ENCODE data around the gene SBK3. TPM values are rescaled to one million over a fixed set of nuclear protein-coding genes. Genes with fewer than 3 reads are reported as not detected.

Gene SBK3
- total and polyA plus RNA-seq, 2 donors (not counting 1 experiment from before 2014, with no cell fraction given), result not detected

DNA sequence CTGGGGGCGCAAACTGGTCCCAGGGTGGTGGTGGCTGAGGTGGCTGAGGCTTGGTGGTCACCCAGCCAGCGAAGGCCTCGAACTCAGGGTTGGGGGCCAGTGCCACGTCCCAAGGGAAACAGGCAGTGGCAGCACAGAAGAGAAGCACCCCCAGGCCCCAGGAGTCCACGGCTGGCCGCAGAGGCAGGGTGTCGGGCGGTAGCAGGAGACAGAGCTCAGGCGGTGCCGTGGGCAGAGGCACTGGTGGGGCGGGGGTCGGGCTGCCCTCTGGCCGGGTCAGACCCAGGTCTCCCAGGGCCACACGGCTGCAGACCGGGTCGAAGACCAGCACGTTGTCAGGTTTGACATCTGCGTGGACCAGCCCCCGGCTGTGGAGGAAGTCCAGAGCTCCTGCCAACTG lies 4.3 kb downstream of the SBK3 start:
- Mint-ChIP-seq H3K4me3 (no peak overlapping the region), H3K27ac (no peak overlapping the region), H3K4me1 (no peaks in the 10 kb centered on the region), H3K27me3 (peaks cover 14% of the 10 kb centered on the region), H3K9me3 (ENCODE audit: insufficient read depth) (peaks cover 4% of the 10 kb centered on the region)
- no peak overlapping the region for H2AFZ ChIP-seq (ENCODE audit: insufficient read depth, low read depth, low read length, poor library complexity, severe bottlenecking)
- H3K4me2 ChIP-seq (replicated peaks; ENCODE audit: low read depth, low read length, poor library complexity, severe bottlenecking), result no peak overlapping the region
- H3K4me3 ChIP-seq (ENCODE audit: control extremely low read depth in 1 of 5, extremely low read depth in 1 of 5, insufficient read depth in 1 of 5, low read depth in 2 of 5, low read length in 4 of 5), result no peak overlapping the region
- ChIA-PET POLR2A (no interaction called here), CTCF (no interaction called here)
- WGBS (ENCODE audit: insufficient coverage), result 97% methylated on average over 19 of the region's 19 CpGs
- H3K79me2 ChIP-seq (ENCODE audit: control insufficient read depth, insufficient read depth, low read length), result no peaks in the 10 kb centered on the region
- H3K27ac ChIP-seq (ENCODE audit: low read length in 2 of 2), result no peak overlapping the region
- H3K9ac ChIP-seq (ENCODE audit: low read length), result no peak overlapping the region
- DNase-seq, result no peak
- TF ChIP-seq, protein P1, sequence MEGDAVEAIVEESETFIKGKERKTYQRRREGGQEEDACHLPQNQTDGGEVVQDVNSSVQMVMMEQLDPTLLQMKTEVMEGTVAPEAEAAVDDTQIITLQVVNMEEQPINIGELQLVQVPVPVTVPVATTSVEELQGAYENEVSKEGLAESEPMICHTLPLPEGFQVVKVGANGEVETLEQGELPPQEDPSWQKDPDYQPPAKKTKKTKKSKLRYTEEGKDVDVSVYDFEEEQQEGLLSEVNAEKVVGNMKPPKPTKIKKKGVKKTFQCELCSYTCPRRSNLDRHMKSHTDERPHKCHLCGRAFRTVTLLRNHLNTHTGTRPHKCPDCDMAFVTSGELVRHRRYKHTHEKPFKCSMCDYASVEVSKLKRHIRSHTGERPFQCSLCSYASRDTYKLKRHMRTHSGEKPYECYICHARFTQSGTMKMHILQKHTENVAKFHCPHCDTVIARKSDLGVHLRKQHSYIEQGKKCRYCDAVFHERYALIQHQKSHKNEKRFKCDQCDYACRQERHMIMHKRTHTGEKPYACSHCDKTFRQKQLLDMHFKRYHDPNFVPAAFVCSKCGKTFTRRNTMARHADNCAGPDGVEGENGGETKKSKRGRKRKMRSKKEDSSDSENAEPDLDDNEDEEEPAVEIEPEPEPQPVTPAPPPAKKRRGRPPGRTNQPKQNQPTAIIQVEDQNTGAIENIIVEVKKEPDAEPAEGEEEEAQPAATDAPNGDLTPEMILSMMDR (IDR thresholded peaks at IDR 0.05), result no peak
- no peak for TF ChIP-seq EZH2 (IDR thresholded peaks at IDR 0.05; ENCODE audit: borderline replicate concordance, insufficient read depth, low read depth, low read length, poor library complexity, severe bottlenecking)
- no peaks in the 10 kb centered on the region for H3K36me3 ChIP-seq (replicated peaks in 1 of 2; ENCODE audit: control extremely low read depth in 1 of 2, control insufficient read depth in 1 of 2, extremely low read depth in 1 of 2, insufficient read depth in 2 of 2, low read length in 1 of 2)
- no peak for ATAC-seq (ENCODE audit: low read depth)
- intact Hi-C loops (cut with micrococcal nuclease), result no loop called here
- no peaks in the 10 kb centered on the region for H3K9me3 ChIP-seq (ENCODE audit: control extremely low read depth in 1 of 3, control insufficient read depth in 2 of 3, insufficient read depth in 1 of 3, low read length in 2 of 3)
- H4K20me1 ChIP-seq (ENCODE audit: control insufficient read depth, insufficient read depth, low read length, poor library complexity, severe bottlenecking), result no peaks in the 10 kb centered on the region
- peaks cover 0 to 13% (median 0%) of the 10 kb centered on the region in 4 experiments for H3K27me3 ChIP-seq (replicated peaks in 1 of 4; ENCODE audit: control extremely low read depth in 1 of 4, control insufficient read depth in 3 of 4, insufficient read depth in 4 of 4, low read length in 3 of 4)
- H3K4me1 ChIP-seq (ENCODE audit: control insufficient read depth in 2 of 2, insufficient read depth in 2 of 2, low read length in 2 of 2), result no peaks in the 10 kb centered on the region

DNA sequence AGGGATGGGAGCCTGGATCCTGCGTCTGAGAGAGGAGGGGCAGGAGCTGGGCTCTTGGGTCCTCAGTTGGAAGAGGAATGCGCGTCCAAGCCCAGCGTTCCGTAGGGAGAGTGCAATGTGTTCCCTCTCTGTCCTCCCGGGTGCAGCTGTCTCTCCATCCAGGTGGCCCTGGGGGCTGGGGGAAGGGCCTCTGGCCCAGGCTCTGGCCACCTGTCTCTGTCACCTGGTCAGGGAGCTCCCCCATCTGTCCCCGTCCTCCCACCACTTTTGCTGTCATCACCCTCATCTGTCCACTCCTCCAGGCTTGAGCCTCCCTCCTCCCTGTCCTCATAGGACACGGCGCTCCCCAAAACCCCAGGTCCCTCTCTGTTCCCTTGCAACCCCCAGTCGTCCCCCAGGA lies 4.7 kb downstream of the SBK3 start:
- H3K27ac Mint-ChIP-seq, result no peak overlapping the region
- POLR2A ChIA-PET, result no interaction called here
- H3K4me1 Mint-ChIP-seq, result no peaks in the 10 kb centered on the region
- intact Hi-C loops (cut with micrococcal nuclease), result no loop called here
- DNase-seq (no peak), ATAC-seq (ENCODE audit: low read depth) (no peak)
- peaks cover 0 to 13% (median 0%) of the 10 kb centered on the region in 4 experiments for H3K27me3 ChIP-seq (replicated peaks in 1 of 4; ENCODE audit: control extremely low read depth in 1 of 4, control insufficient read depth in 3 of 4, insufficient read depth in 4 of 4, low read length in 3 of 4)
- H3K79me2 ChIP-seq (ENCODE audit: control insufficient read depth, insufficient read depth, low read length), result no peaks in the 10 kb centered on the region
- no peaks in the 10 kb centered on the region for H3K36me3 ChIP-seq (replicated peaks in 1 of 2; ENCODE audit: control extremely low read depth in 1 of 2, control insufficient read depth in 1 of 2, extremely low read depth in 1 of 2, insufficient read depth in 2 of 2, low read length in 1 of 2)
- no peak overlapping the region for H3K27ac ChIP-seq (ENCODE audit: low read length in 2 of 2)
- 89% methylated on average over 8 of the region's 10 CpGs for WGBS (ENCODE audit: insufficient coverage)
- H3K9me3 ChIP-seq (ENCODE audit: control extremely low read depth in 1 of 3, control insufficient read depth in 2 of 3, insufficient read depth in 1 of 3, low read length in 2 of 3), result no peaks in the 10 kb centered on the region
- no peak overlapping the region for H3K4me3 ChIP-seq (ENCODE audit: control extremely low read depth in 1 of 5, extremely low read depth in 1 of 5, insufficient read depth in 1 of 5, low read depth in 2 of 5, low read length in 4 of 5)
- no peaks in the 10 kb centered on the region for H4K20me1 ChIP-seq (ENCODE audit: control insufficient read depth, insufficient read depth, low read length, poor library complexity, severe bottlenecking)
- no peak for TF ChIP-seq EZH2 (IDR thresholded peaks at IDR 0.05; ENCODE audit: borderline replicate concordance, insufficient read depth, low read depth, low read length, poor library complexity, severe bottlenecking)
- TF ChIP-seq, protein P1 (IDR thresholded peaks at IDR 0.05), result no peak
- H3K4me1 ChIP-seq (ENCODE audit: control insufficient read depth in 2 of 2, insufficient read depth in 2 of 2, low read length in 2 of 2), result no peaks in the 10 kb centered on the region
- H3K9me3 Mint-ChIP-seq (ENCODE audit: insufficient read depth), result peaks cover 4% of the 10 kb centered on the region
- H3K4me2 ChIP-seq (replicated peaks; ENCODE audit: low read depth, low read length, poor library complexity, severe bottlenecking), result no peak overlapping the region
- H3K4me3 Mint-ChIP-seq, result no peak overlapping the region
- H2AFZ ChIP-seq (ENCODE audit: insufficient read depth, low read depth, low read length, poor library complexity, severe bottlenecking), result no peak overlapping the region
- H3K9ac ChIP-seq (ENCODE audit: low read length), result no peak overlapping the region
- CTCF ChIA-PET, result no interaction called here
- H3K27me3 Mint-ChIP-seq, result peaks cover 9% of the 10 kb centered on the region

Measured in B cell (primary cell).